Thyroid gland (tissue), 4 donors: ENCODE data around the gene UPK2. TPM values are rescaled to one million over a fixed set of nuclear protein-coding genes. Genes with fewer than 3 reads are reported as not detected.
"Not testable (repeated sequence)": the region's sequence is repeated elsewhere in the genome, so short reads cannot be mapped to it uniquely, and the experiment has no call there.

Source experiments
- DNase-seq, 2 donors: peaks; one replicate each; pipeline ENCODE4 v3.0.0-alpha.2; 2019
- H3K27ac ChIP-seq, 3 donors: fragments of 200-600 bp; sonication (generic); 1 replicate in 2 of 3; 2 replicates in 1 of 3; pipeline ENCODE4 v1.5.1; 2016 to 2019; ENCODE audit warnings: mild to moderate bottlenecking in 1 of 3, moderate library complexity in 1 of 3
- H3K27me3 ChIP-seq: fragments of 200-600 bp; sonication (generic); one replicate; pipeline ENCODE4 v1.5.1; 2019
- H3K36me3 ChIP-seq, 2 donors: fragments of 200-600 bp; sonication (generic); one replicate each; pipeline ENCODE4 v1.5.1; 2016 to 2019
- H3K4me1 ChIP-seq, 2 donors: fragments of 200-600 bp; sonication (generic); one replicate each; pipeline ENCODE4 v1.5.1; 2017 to 2019
- H3K4me3 ChIP-seq, 3 donors: fragments of 200-600 bp; sonication (generic); replicated peaks in 1 of 3; 1 replicate in 2 of 3; 2 replicates in 1 of 3; pipeline ENCODE4 v1.5.1; 2016; ENCODE audit warnings: mild to moderate bottlenecking in 1 of 3
- H3K9me3 ChIP-seq: fragments of 200-600 bp; sonication (generic); one replicate; pipeline ENCODE4 v1.5.1; 2017
- POLR2A ChIP-seq, 2 donors: fragments of 450-650 bp; IDR thresholded peaks; one replicate each; pipeline ENCODE4 v1.6.1; 2017; ENCODE audit warnings: antibody characterized with exemption in 2 of 2, mild to moderate bottlenecking in 2 of 2, moderate library complexity in 1 of 2
- WGBS, 2 donors: methylation state at CpG; one replicate each; pipeline ENCODE4 v1.1.5; 2017; 5-methylcytosine and 5-hydroxymethylcytosine counted together
- intact Hi-C: fragments of 100-400 bp; cut with DNase I; formaldehyde crosslinking; loops from one replicate; pipeline ENCODE4 v1.15.1; 2023
- total RNA-seq, 4 donors: library from RNA; depleted of rRNA; stranded (reverse); fragments of >200 nt; gene quantifications; one replicate each; pipeline ENCODE4 v1.2.3, GENCODE V29; 2016
- TF ChIP-seq, protein P1 (sequence below), 6 experiments: fragments of 200-600 bp in 3 of 6; fragments of 450-650 bp in 3 of 6; sonication (generic) in 3 of 6; IDR thresholded peaks; one replicate each; pipeline ENCODE4 v1.5.1; 2016 to 2019; ENCODE audit warnings: antibody characterized with exemption in 6 of 6, mild to moderate bottlenecking in 2 of 6, inconsistent platforms in 1 of 6, moderate library complexity in 1 of 6

Gene UPK2
- total RNA-seq, 4 donors from 2014 or later = not detected

DNA sequence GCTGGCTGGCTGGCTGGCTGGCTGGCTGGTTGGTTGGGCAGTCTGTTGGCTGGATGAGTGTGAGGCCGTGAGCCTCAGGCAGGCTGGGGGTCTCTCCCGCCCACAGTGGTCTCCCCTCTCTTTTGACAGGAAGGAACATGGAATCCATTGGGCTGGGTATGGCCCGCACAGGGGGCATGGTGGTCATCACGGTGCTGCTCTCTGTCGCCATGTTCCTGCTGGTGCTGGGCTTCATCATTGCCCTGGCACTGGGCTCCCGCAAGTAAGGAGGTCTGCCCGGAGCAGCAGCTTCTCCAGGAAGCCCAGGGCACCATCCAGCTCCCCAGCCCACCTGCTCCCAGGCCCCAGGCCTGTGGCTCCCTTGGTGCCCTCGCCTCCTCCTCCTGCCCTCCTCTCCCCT, 1.9 kb downstream of the UPK2 start:
- DNase-seq = no peak
- H3K36me3 ChIP-seq = no peaks in the 10 kb centered on the region
- WGBS, 2 donors = 89 to 91% methylated on average over 4 to 8 of the region's 8 CpGs

GRCh38 chr11:118958577-118958976, 2.5 kb downstream of the UPK2 start:
- Histone ChIP-seq H3K4me1 (no peaks in the 10 kb centered on the region), H3K36me3 (no peaks in the 10 kb centered on the region), H3K27me3 (no peaks in the 10 kb centered on the region), H3K27ac (no peak overlapping the region), H3K4me3 (no peak overlapping the region), H3K9me3 (no peaks in the 10 kb centered on the region)
- TF ChIP-seq POLR2A (IDR thresholded peaks at IDR 0.05) = no peak
- TF ChIP-seq, protein P1, sequence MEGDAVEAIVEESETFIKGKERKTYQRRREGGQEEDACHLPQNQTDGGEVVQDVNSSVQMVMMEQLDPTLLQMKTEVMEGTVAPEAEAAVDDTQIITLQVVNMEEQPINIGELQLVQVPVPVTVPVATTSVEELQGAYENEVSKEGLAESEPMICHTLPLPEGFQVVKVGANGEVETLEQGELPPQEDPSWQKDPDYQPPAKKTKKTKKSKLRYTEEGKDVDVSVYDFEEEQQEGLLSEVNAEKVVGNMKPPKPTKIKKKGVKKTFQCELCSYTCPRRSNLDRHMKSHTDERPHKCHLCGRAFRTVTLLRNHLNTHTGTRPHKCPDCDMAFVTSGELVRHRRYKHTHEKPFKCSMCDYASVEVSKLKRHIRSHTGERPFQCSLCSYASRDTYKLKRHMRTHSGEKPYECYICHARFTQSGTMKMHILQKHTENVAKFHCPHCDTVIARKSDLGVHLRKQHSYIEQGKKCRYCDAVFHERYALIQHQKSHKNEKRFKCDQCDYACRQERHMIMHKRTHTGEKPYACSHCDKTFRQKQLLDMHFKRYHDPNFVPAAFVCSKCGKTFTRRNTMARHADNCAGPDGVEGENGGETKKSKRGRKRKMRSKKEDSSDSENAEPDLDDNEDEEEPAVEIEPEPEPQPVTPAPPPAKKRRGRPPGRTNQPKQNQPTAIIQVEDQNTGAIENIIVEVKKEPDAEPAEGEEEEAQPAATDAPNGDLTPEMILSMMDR (IDR thresholded peaks at IDR 0.05) = no peak
- DNase-seq = no peak
- intact Hi-C loops = loop anchor here (5.0 kb wide), 1 partner anchor 271 kb away; no protein-coding TSS in a partner anchor
- 77 to 90% methylated on average over 2 of the region's 2 CpGs for WGBS, 2 donors

More for the DNA sequence above, 1.9 kb downstream of the UPK2 start:
- intact Hi-C loops = loop anchor here (5.0 kb wide), 1 partner anchor 271 kb away; no protein-coding TSS in a partner anchor
- no peak overlapping the region for H3K4me3 ChIP-seq
- H3K27ac ChIP-seq = no peak overlapping the region
- TF ChIP-seq, protein P1 (IDR thresholded peaks at IDR 0.05) = no peak
- TF ChIP-seq POLR2A (IDR thresholded peaks at IDR 0.05) = no peak
- H3K9me3 ChIP-seq = no peaks in the 10 kb centered on the region
- H3K27me3 ChIP-seq = no peaks in the 10 kb centered on the region
- no peaks in the 10 kb centered on the region for H3K4me1 ChIP-seq

DNA sequence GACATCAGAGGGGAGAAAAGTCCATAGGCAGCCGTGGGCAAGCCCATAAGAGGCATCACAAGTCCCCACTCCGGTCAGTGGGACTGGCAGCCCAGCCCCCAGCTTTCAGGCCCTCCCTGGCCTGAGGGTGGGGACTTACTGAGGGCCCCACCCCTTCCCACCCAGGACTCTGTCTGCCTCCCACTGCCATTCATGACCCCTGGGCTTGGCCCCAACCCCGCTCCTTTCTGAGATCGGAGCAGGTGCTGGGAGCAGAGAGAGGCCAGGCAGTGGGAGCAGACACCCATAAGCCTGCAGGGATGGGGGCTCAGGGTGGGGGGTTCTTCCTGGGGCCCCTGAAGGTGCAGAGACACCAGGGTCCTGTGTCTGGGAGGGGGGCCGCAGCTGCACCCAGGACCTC, 5.1 kb downstream of the UPK2 start:
- intact Hi-C loops = no loop called here
- TF ChIP-seq POLR2A (IDR thresholded peaks at IDR 0.05) = no peak
- TF ChIP-seq, protein P1 (IDR thresholded peaks at IDR 0.05) = no peak
- Histone ChIP-seq H3K4me3 (no peak overlapping the region), H3K4me1 (no peaks in the 10 kb centered on the region), H3K27ac (no peak overlapping the region), H3K9me3 (no peaks in the 10 kb centered on the region), H3K36me3 (no peaks in the 10 kb centered on the region), H3K27me3 (no peaks in the 10 kb centered on the region)
- WGBS, 2 donors = 90 to 91% methylated on average over 4 of the region's 5 CpGs
- no peak for DNase-seq

- intact Hi-C loops = no loop called here
- WGBS, 2 donors = 63 to 88% methylated on average over 3 to 4 of the region's 11 CpGs
- DNase-seq = no peak
- Histone ChIP-seq H3K9me3 (no peaks in the 10 kb centered on the region), H3K4me3 (no peak overlapping the region), H3K4me1 (no peaks in the 10 kb centered on the region), H3K27me3 (no peaks in the 10 kb centered on the region), H3K36me3 (no peaks in the 10 kb centered on the region), H3K27ac (no peak overlapping the region)
- TF ChIP-seq POLR2A (IDR thresholded peaks at IDR 0.05) = no peak
- TF ChIP-seq, protein P1 (IDR thresholded peaks at IDR 0.05) = no peak
Observed at GRCh38 chr11:118961591-118961990, 5.5 kb downstream of the UPK2 start.

GRCh38 chr11:118969508-118969907, 13.4 kb downstream of the UPK2 start:
- intact Hi-C loops, H3K27ac ChIP-seq, H3K4me3 ChIP-seq, H3K36me3 ChIP-seq, DNase-seq, H3K4me1 ChIP-seq, H3K9me3 ChIP-seq, H3K27me3 ChIP-seq: not testable (repeated sequence)
- WGBS, 2 donors = 88 to 92% methylated on average over 2 of the region's 2 CpGs

- Histone ChIP-seq H3K27me3 (no peaks in the 10 kb centered on the region), H3K9me3 (no peaks in the 10 kb centered on the region), H3K4me3 (no peak within 1 kb of the TSS), H3K27ac (no peak within 1 kb of the TSS), H3K4me1 (no peaks in the 10 kb centered on the region), H3K36me3 (no peaks in the 10 kb centered on the region)
- 40 to 58% methylated on average over 8 to 26 of the region's 33 CpGs for WGBS, 2 donors
- DNase-seq = peak in 1 of 2 donors; percentile 7
- no peak for TF ChIP-seq POLR2A (IDR thresholded peaks at IDR 0.05)
- TF ChIP-seq, protein P1 (IDR thresholded peaks at IDR 0.05) = no peak
- intact Hi-C loops = no loop called here
Observed at GRCh38 chr11:118971646-118972045, 15.5 kb downstream of the UPK2 start, which contains the start of gene FOXR1. Gene FOXR1, plus strand, starts transcription at chr11:118971761. Its CDS starts 171 bp downstream, at chr11:118971932.
